HCT116 (cell line): ENCODE measurements around the gene NXPH1. TPM values are rescaled to one million over a fixed set of nuclear protein-coding genes. Genes with fewer than 3 reads are reported as not detected.

ENCODE experiments used
- ATAC-seq: fragments of 200-7000 bp; cut with Tn5 transposase; 2 replicates; pipeline ENCODE4 v1.9.1; 2020; ENCODE audit warnings: mild to moderate bottlenecking, moderate library complexity
- BruUV-seq: library from RNA; stranded (reverse); fragments of 400-500 nt; replicated peaks from 2 replicates; lab custom pipeline; 2021; lab: Mats Ljungman, UMichigan
- CTCF ChIA-PET: fragments of 300-600 bp; sonication (Branson Sonifier 250); formaldehyde crosslinking; loops from one replicate; lab custom pipeline; 2021; ENCODE audit warnings: antibody characterized with exemption; lab: Charles Lee
- POLR2A ChIA-PET: fragments of 300-600, 350-600 bp; sonication (Branson Sonifier 250); formaldehyde crosslinking; loops from one replicate; lab custom pipeline; 2021; ENCODE audit warnings: antibody characterized with exemption; lab: Charles Lee
- RAD21 ChIA-PET, 2 experiments: fragments of 300-600 bp; sonication (Branson Sonifier 250); formaldehyde crosslinking; loops; one replicate each; lab custom pipeline; 2023; ENCODE audit warnings: low total read pairs in 2 of 2; ENCODE audit not compliant: uncharacterized antibody in 2 of 2, unreplicated experiment in 2 of 2, low non-redundant PET in 1 of 2; lab: Charles Lee
- DNase-seq: peaks from one replicate; pipeline ENCODE4 v3.0.0-alpha.2; 2010; ENCODE audit warnings: low read depth, low spot score
- H2AFZ ChIP-seq: fragments of 200-600 bp; shearing (Covaris generic), sonication (generic); 2 replicates; pipeline ENCODE4 v1.6.1; 2017; ENCODE audit warnings: low read depth, mixed run types, mixed read lengths, antibody characterized with exemption, low read length; ENCODE audit not compliant: poor library complexity, severe bottlenecking
- H3K27ac ChIP-seq: 2 replicates; pipeline ENCODE4 v1.5.1; 2012; ENCODE audit warnings: low read depth, low read length
- H3K27me3 ChIP-seq: fragments of 200-600 bp; sonication (generic); 2 replicates; pipeline ENCODE4 v1.6.1; 2016; ENCODE audit warnings: mixed run types, low read length, mixed read lengths; ENCODE audit not compliant: insufficient read depth
- H3K36me3 ChIP-seq, 2 experiments: fragments of 200-500 bp in 1 of 2; fragments of 200-600 bp in 1 of 2; sonication (Bioruptor generic) in 1 of 2; sonication (generic) in 1 of 2; 2 replicates each; pipeline versions ENCODE4 v1.5.1 to v1.6.1; 2014 to 2016; ENCODE audit warnings: low read length in 2 of 2, inconsistent platforms in 1 of 2, mixed read lengths in 1 of 2, mixed run types in 1 of 2; ENCODE audit not compliant: insufficient read depth in 2 of 2, control insufficient read depth in 1 of 2
- H3K4me1 ChIP-seq, 2 experiments: fragments of 200-600 bp in 1 of 2; sonication (generic) in 1 of 2; 2 replicates each; pipeline versions ENCODE4 v1.5.1 to v1.6.1; 2012 to 2017; ENCODE audit warnings: low read length in 2 of 2, inconsistent platforms in 1 of 2, mild to moderate bottlenecking in 1 of 2, mixed read lengths in 1 of 2, mixed run types in 1 of 2, moderate library complexity in 1 of 2; ENCODE audit not compliant: insufficient read depth in 2 of 2, control insufficient read depth in 1 of 2
- H3K4me2 ChIP-seq: fragments of 200-600 bp; sonication (generic); 2 replicates; pipeline ENCODE4 v1.6.1; 2017; ENCODE audit warnings: mixed run types, low read length, mixed read lengths
- H3K4me3 ChIP-seq, 2 experiments: fragments of 200-600 bp in 1 of 2; sonication (generic) in 1 of 2; replicated peaks in 1 of 2; 2 replicates each; pipeline ENCODE4 v1.5.1; 2011 to 2016; ENCODE audit warnings: low read length in 2 of 2, control low read depth in 1 of 2, low read depth in 1 of 2, mild to moderate bottlenecking in 1 of 2, mixed read lengths in 1 of 2, mixed run types in 1 of 2
- H3K79me2 ChIP-seq: fragments of 200-600 bp; sonication (generic); 2 replicates; pipeline ENCODE4 v1.6.1; 2017; ENCODE audit warnings: mild to moderate bottlenecking, mixed run types, low read length, moderate library complexity, mixed read lengths; ENCODE audit not compliant: insufficient read depth
- H3K9ac ChIP-seq: fragments of 200-600 bp; sonication (generic); 2 replicates; pipeline ENCODE4 v1.6.1; 2016; ENCODE audit warnings: low read length, mixed read lengths
- H3K9me2 ChIP-seq: fragments of 200-600 bp; sonication (generic), shearing (Covaris generic); 2 replicates; pipeline ENCODE4 v1.6.1; 2017; ENCODE audit warnings: mixed run types, mild to moderate bottlenecking, moderate library complexity; ENCODE audit not compliant: insufficient read depth
- H3K9me3 ChIP-seq, 2 experiments: fragments of 200-500 bp in 1 of 2; fragments of 200-600 bp in 1 of 2; sonication (Bioruptor generic) in 1 of 2; sonication (generic) in 1 of 2; 2 replicates each; pipeline ENCODE4 v1.6.1; 2014 to 2017; ENCODE audit warnings: low read length in 2 of 2, mixed read lengths in 2 of 2, inconsistent platforms in 1 of 2, low read depth in 1 of 2, mild to moderate bottlenecking in 1 of 2, mixed run types in 1 of 2, moderate library complexity in 1 of 2; ENCODE audit not compliant: control insufficient read depth in 1 of 2, insufficient read depth in 1 of 2
- H4K20me1 ChIP-seq: fragments of 200-600 bp; sonication (generic), shearing (Covaris generic); 2 replicates; pipeline ENCODE4 v1.6.1; 2017; ENCODE audit warnings: mixed run types, mild to moderate bottlenecking, moderate library complexity; ENCODE audit not compliant: insufficient read depth
- ATF3 ChIP-seq: IDR thresholded peaks from 2 replicates; pipeline ENCODE4 v1.6.1; 2012
- EGR1 ChIP-seq: IDR thresholded peaks from 2 replicates; pipeline ENCODE4 v1.6.1; 2012; ENCODE audit warnings: low read depth
- ELF1 ChIP-seq: IDR thresholded peaks from 2 replicates; pipeline ENCODE4 v1.6.1; 2012; ENCODE audit warnings: low read depth, borderline replicate concordance
- FOSL1 ChIP-seq: IDR thresholded peaks from 2 replicates; pipeline ENCODE4 v1.6.1; 2012; ENCODE audit warnings: low read depth
- JUND ChIP-seq: IDR thresholded peaks from 2 replicates; pipeline ENCODE4 v1.6.1; 2012
- POLR2A ChIP-seq: IDR thresholded peaks from 2 replicates; pipeline ENCODE4 v1.7.0; 2011; ENCODE audit warnings: borderline replicate concordance; ENCODE audit not compliant: insufficient read depth, insufficient read length; ENCODE audit errors: extremely low read depth
- POLR2AphosphoS5 ChIP-seq: IDR thresholded peaks from 2 replicates; pipeline ENCODE4 v1.6.1; 2011; ENCODE audit warnings: mild to moderate bottlenecking, low read depth, low read length, moderate library complexity
- RAD21 ChIP-seq: IDR thresholded peaks from 2 replicates; pipeline ENCODE4 v1.6.1; 2012; ENCODE audit warnings: low read depth, mild to moderate bottlenecking
- REST ChIP-seq: IDR thresholded peaks from 2 replicates; pipeline ENCODE4 v1.6.1; 2012; ENCODE audit warnings: low read depth
- SIN3A ChIP-seq: IDR thresholded peaks from 2 replicates; pipeline ENCODE4 v1.6.1; 2012; ENCODE audit warnings: low read depth
- SP1 ChIP-seq: IDR thresholded peaks from 2 replicates; pipeline ENCODE4 v1.6.1; 2012; ENCODE audit warnings: low read depth
- SRF ChIP-seq: IDR thresholded peaks from 2 replicates; pipeline ENCODE4 v1.6.1; 2012; ENCODE audit warnings: low read depth
- YY1 ChIP-seq: IDR thresholded peaks from 2 replicates; pipeline ENCODE4 v1.6.1; 2011; ENCODE audit warnings: low read length, low read depth, moderate library complexity, mild to moderate bottlenecking; ENCODE audit not compliant: insufficient replicate concordance; ENCODE audit errors: extremely low read depth
- ZBTB33 ChIP-seq: IDR thresholded peaks from 2 replicates; pipeline ENCODE4 v1.6.1; 2011; ENCODE audit warnings: mild to moderate bottlenecking, low read length, moderate library complexity; ENCODE audit not compliant: insufficient replicate concordance; ENCODE audit errors: extremely low read depth
- ZFX ChIP-seq: fragments of 450-650 bp; IDR thresholded peaks from 2 replicates; pipeline ENCODE4 v1.6.1; 2017
- ZNF274 ChIP-seq: fragments of 200-500 bp; sonication (Bioruptor generic); IDR thresholded peaks from 2 replicates; pipeline ENCODE4 v1.6.1; 2014; ENCODE audit warnings: mild to moderate bottlenecking, low read depth, low read length, inconsistent platforms
- intact Hi-C: fragments of 100-400 bp; cut with micrococcal nuclease; formaldehyde crosslinking; loops from 2 replicates; pipeline ENCODE4 v1.10.0; 2022
- total RNA-seq: library from RNA; stranded (reverse); gene quantifications from one replicate; pipeline ENCODE4 v1.2.1, GENCODE V29; 2021; ENCODE audit not compliant: unreplicated experiment
- TF ChIP-seq, protein P1 (sequence below), 3 experiments: fragments of 200-600 bp in 1 of 3; sonication (generic) in 1 of 3; IDR thresholded peaks in 2 of 3; conservative IDR thresholded peaks in 1 of 3; 2 replicates each; pipeline ENCODE4 v1.5.1; 2012 to 2017; ENCODE audit warnings: low read depth in 2 of 3, low read length in 2 of 3, antibody characterized with exemption in 1 of 3, borderline replicate concordance in 1 of 3, control low read depth in 1 of 3, mild to moderate bottlenecking in 1 of 3, mixed read lengths in 1 of 3, mixed run types in 1 of 3, moderate library complexity in 1 of 3; ENCODE audit not compliant: insufficient read depth in 1 of 3
- TF ChIP-seq, protein P2 (sequence below): IDR thresholded peaks from 2 replicates; pipeline ENCODE4 v1.6.1; 2012

The NXPH1 gene
- total RNA-seq, 1 experiment from 2014 or later: 0.17 TPM

GRCh38 chr7:8536431-8536830 is 103.0 kb downstream of the NXPH1 start:
- no peaks in the 10 kb centered on the region for H3K4me1 ChIP-seq
- no peak overlapping the region for H3K4me3 ChIP-seq
- ChIA-PET POLR2A (no interaction called here), CTCF (no interaction called here), RAD21 (no interaction called here)
- intact Hi-C loops: no loop called here
- no peaks in the 10 kb centered on the region for H4K20me1 ChIP-seq
- no peak overlapping the region for H2AFZ ChIP-seq
- no peak overlapping the region for H3K27ac ChIP-seq
- no peaks in the 10 kb centered on the region for H3K9me2 ChIP-seq
- DNase-seq (no peak), ATAC-seq (no peak)
- H3K36me3 ChIP-seq: no peaks in the 10 kb centered on the region
- H3K9me3 ChIP-seq: no peaks in the 10 kb centered on the region
- no TSS peak for BruUV-seq
- TF ChIP-seq REST (no peak), ZNF274 (no peak), SIN3A (no peak), FOSL1 (no peak), ATF3 (no peak), EGR1 (no peak), ZFX (no peak), POLR2A (no peak), POLR2AphosphoS5 (no peak), SRF (no peak), ELF1 (no peak), JUND (no peak), RAD21 (no peak), SP1 (no peak), YY1 (no peak), ZBTB33 (no peak)
- TF ChIP-seq, protein P1, sequence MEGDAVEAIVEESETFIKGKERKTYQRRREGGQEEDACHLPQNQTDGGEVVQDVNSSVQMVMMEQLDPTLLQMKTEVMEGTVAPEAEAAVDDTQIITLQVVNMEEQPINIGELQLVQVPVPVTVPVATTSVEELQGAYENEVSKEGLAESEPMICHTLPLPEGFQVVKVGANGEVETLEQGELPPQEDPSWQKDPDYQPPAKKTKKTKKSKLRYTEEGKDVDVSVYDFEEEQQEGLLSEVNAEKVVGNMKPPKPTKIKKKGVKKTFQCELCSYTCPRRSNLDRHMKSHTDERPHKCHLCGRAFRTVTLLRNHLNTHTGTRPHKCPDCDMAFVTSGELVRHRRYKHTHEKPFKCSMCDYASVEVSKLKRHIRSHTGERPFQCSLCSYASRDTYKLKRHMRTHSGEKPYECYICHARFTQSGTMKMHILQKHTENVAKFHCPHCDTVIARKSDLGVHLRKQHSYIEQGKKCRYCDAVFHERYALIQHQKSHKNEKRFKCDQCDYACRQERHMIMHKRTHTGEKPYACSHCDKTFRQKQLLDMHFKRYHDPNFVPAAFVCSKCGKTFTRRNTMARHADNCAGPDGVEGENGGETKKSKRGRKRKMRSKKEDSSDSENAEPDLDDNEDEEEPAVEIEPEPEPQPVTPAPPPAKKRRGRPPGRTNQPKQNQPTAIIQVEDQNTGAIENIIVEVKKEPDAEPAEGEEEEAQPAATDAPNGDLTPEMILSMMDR (IDR thresholded peaks at IDR 0.05 in 2 of 3, conservative IDR thresholded peaks at IDR 0.05 in 1 of 3; ENCODE audit: borderline replicate concordance in 1 of 3, insufficient read depth in 1 of 3, low read depth in 2 of 3, low read length in 2 of 3): no peak
- TF ChIP-seq, protein P2, sequence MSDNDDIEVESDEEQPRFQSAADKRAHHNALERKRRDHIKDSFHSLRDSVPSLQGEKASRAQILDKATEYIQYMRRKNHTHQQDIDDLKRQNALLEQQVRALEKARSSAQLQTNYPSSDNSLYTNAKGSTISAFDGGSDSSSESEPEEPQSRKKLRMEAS: no peak
- no peak overlapping the region for H3K9ac ChIP-seq
- H3K79me2 ChIP-seq: no peaks in the 10 kb centered on the region
- no peaks in the 10 kb centered on the region for H3K27me3 ChIP-seq
- no peak overlapping the region for H3K4me2 ChIP-seq
